ENCODE results near the gene HELZ.
"Not testable (repeated sequence)": the region's sequence is repeated elsewhere in the genome, so short reads cannot be mapped to it uniquely, and the experiment has no call there.

The HELZ gene

GRCh38 chr17:67180275-67180674, 64.7 kb downstream of the HELZ start:
- DNase-seq, result no peak

DNA sequence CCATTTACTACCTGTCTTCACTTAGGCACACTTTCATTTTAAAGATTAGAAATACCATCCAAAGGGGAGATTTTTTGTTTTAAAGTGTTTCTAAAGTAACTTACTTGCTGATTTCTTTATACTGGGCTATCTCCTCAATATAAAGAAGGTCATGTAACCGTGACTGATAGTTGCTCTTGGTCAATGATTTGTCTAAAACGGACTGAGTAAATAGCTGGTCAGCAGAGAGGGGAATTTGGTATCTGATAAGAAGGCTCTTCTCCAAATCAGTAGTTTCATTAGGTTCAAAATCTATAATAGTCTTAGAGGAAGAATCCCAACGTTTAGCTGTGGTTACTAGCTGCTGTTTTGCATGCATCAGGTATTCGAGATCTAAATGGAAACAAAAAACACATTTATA, 66.4 kb downstream of the HELZ start:
- no peak for DNase-seq

- DNase-seq, result no peak
Measured at GRCh38 chr17:67177732-67178131, 67.3 kb downstream of the HELZ start.

GRCh38 chr17:67174190-67174589, 70.8 kb downstream of the HELZ start:
- no peak for DNase-seq

GRCh38 chr17:67171560-67171959, 73.4 kb downstream of the HELZ start:
- DNase-seq, result no peak

DNA sequence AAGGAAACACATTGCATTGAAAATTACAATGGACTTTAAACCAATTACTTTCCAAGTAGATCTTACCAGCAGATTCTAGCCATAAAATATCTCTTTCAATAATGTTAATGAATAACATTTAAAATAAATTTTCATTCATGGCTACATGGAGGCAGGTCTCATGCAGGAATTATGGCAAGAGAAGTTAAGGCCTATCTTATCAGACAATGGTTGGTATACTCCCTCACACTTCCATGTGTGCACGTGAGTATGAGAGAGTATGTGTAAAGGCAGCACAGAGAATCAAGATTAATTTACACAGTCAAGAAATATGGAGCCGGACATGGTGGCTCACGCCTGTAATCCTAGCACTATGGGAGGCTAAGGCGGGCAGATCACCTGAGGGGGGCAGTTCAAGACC, 76.5 kb downstream of the HELZ start:
- DNase-seq, result no peak

DNA sequence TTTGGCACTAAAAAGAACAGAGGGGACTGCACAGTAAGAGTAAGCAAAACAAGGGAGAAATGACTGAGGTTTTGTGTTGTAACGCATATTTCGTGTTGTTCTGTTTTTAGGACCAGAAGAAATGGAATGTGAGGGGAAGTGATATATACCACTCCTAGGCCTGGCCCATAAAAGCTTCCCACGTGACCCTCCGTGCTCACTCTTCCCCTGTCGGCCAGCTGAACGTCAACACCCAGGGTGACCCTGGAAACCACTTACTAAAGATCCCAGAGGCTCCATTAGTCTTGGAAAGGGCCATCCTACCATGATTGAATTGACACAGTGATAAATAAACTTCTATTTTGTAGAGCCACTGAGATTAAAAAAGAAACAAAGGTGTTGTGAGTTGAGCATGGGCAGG, 79.8 kb downstream of the HELZ start:
- no peak for DNase-seq

- DNase-seq, result no peak
Measured at GRCh38 chr17:67164302-67164701, 80.7 kb downstream of the HELZ start.

DNA sequence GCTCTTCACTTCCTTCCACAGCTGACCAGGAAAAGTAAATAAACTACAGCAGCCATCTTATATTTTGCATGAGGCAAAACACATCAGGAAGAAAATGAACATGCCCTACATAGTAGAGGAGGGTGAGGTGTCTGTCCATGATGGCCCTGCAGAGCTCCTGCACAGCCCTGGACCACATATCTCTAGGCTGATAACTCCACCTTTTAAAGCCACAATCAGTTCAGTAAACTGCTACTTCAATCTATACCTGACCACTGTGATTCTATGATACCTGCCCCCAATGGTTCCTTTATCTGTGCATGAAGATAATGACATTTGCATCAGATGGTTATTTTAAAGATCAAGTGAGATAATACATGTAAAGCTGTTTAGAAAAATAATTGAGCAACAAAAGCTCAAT, 82.2 kb downstream of the HELZ start:
- DNase-seq, result no peak

DNA sequence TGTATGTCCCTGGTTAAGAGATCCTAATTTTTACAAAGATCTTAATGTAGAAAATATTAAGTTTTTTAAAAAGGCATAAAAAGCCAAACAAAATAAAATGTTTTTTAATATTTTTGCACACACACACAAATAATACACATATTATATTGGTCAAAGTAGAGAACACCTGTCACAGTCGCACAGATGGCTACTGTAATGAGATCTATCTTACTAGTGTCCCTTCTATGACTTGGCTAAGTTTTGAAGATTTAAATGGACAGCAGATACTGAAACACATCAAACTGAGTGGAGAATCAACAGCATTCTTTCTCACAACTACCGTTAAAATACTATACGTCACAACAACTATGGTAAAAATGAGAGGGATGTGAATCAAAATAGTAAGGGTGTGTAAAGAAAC, 83.4 kb downstream of the HELZ start:
- DNase-seq, result no peak

DNA sequence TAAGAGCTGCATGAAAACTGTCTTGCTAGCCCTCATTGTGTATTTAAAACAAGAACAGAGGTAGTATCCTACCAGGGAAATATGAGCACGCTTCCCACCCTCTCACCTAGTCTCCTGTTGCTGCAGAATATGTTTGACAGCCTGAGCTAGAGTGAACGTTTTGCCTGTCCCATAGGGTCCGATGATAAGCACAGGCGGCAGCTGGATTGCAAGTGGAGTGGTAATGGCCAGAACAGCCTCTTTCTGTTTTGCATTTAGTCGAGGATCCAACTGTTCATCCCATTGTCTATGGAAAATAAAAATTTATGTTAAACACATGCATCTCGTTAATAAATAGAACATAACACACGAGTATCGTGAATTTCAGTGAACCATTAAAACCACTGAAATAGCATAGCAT, 84.2 kb downstream of the HELZ start:
- DNase-seq, result no peak

- DNase-seq, result no peak
Measured at GRCh38 chr17:67157732-67158639, 87.0 kb downstream of the HELZ start.

DNA sequence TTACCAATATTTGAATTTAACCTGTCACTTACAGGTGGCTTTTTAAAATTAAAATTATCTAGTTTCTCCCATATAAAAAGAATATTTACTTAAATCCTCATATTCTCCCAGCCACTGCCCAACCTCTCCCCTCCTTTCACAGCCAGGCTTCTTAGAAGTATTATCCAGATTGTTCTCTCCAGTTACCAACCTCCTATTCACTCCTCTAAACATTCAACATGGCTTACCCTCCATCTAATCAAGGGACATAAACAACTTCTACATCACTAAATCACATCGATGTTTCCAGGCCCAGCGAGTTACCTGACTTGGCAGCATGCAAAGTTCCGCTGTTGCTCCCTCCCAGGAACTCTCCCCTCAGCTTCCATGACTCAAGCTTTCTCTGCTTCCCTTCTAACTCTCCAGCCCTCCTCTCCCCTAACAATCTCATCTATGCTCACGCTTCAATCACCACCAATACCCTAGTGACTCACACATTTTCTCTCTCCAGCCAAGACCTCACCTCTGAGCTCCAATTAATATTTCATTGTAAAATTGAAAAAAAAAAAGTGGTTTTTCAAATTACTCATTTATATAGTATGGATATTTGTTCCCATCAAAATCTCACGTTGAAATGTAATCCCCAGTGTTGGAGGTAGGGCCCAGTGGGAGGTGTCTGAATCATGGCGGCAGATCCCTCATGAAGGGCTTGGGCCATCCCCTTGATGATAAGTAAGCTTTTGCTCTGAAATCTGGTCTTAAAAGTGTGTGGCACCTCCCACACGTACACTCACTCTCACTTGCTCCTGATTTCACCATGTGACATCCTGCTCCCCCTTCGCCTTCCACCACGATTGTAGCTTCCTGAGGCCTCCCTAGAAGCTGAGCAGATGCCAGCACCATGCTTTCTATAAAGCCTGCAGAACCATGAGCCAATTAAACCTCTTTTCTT, 88.5 kb downstream of the HELZ start:
- DNase-seq, result no peak

GRCh38 chr17:67152824-67153223, 92.2 kb downstream of the HELZ start:
- DNase-seq, result no peak

GRCh38 chr17:67151717-67152116, 93.3 kb downstream of the HELZ start:
- no peak for DNase-seq

DNA sequence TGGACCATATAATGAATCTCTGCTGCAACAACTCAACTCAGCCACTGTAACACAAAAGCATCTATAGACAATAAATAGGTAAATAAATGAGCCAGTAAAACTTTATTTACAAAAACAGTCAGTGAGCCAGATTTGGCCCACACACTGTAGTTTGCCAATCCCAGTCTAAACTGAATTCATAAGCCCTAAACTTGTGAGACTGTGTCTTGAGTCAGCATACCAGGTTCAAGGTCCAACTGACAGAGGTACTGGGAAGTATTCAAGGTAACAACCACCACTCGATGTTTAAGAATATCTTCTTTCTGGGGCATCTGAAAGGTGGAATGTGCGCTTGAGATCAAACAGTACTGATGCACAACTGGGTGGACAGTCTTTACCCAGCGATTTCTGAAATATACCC, 94.2 kb downstream of the HELZ start:
- no peak for DNase-seq

DNA sequence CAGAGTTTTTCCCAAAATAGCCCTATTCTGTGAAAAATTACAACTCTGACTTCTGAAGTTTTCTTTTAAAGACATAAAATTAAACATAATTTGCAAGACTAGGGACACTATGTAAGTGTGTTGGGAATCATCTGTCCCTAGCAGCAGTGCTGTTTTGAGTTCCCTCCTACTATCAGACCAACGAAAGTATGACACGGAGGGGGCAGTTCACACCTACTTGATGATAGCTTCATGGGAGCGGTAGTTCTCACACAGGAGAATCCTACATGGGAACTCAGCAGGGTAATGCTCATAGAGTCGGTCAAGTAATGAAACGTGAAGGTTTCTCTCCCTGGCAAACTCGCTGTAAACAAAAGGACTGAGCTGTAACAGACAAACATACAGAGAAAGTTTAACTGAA, 96.6 kb downstream of the HELZ start:
- no peak for DNase-seq

DNA sequence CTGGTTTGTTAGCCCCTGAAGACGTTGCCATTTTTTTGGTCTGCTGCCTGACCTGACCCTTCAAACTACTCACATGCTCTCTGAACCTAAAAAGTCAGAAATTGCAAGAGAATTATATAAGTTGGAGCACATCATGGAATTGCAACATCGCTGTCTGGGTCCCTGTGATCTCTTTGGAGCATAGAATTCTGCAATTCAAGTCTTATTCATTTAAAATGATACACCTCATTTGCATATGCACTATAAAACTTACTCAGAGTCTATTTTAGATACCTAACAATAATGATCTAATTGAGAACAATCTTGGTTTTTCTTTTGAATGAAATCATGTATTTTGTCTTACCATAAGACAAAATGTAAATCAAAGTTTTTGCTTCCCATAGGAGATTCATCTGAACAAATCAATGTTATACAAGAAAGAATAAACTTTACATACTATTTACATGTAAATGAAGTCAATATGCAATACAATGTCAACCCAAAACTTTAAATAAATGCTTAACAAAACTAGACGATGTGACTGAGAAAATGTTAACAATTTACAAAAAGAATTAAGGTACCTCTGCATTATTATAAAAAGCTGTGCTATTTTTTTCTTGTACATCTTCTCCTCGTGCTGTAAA, 99.7 kb downstream of the HELZ start:
- no peak for DNase-seq

- DNase-seq, result no peak
Measured at GRCh38 chr17:67143318-67143717, 101.7 kb downstream of the HELZ start.

DNA sequence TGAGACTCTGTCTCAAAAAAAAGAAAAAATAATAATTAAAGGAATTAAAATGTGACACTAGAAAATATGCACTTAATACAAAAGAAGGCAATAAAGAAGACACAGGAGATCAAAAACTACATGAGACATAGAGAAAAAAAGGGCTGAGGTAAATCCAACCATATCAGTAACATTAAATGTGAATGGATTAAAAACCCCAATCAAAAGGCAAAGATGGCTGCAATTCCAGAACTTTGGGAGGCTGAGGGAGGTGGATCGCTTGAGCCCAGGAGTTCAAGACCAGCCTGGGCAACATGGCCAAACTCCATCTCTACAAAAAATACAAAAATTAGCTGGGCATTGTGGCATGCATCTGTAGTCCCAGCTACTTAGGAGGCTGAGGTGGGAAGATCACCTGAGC, 103.0 kb downstream of the HELZ start:
- not testable (repeated sequence) for DNase-seq

DNA sequence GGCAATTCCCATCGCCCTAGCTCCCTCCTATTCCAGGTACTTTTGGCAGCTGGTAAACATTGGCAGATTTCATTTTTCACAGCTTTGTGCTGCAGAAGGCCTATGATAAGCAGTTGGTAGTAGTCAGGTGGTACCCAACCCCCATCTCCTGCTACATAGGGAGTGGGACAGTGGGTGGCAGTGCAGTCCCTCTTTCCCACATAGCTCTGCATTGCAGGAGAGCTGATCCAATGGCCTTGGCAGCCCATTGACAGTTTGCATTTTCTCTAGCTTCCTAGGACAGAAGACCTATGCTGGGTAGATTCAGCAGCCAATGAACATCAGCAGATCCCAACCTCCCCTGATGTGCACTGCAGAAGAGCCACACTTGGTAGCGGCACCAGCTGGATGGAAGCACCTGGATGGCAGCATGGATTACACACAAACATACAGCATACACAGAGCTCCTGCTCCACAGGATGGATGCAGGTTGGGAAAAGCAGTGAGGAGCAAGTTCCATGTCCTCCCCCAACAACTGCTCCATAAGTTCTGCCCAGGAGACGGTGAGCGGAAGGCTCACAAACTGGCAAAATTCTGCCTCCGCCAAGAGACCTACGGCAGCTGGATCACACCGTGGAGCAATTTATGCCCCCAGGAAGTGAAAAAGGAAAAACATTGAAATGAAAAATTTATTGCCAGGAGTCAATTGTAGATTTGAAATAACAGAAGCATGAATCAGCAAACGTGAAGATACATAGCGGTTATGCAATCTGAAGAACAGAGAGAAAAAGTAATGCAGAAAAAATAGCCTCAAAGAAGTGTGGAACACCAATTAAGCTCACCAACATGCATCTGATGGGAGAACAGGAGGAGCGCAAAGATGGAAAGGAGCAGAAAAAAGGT, 105.0 kb downstream of the HELZ start:
- DNase-seq, result no peak

DNA sequence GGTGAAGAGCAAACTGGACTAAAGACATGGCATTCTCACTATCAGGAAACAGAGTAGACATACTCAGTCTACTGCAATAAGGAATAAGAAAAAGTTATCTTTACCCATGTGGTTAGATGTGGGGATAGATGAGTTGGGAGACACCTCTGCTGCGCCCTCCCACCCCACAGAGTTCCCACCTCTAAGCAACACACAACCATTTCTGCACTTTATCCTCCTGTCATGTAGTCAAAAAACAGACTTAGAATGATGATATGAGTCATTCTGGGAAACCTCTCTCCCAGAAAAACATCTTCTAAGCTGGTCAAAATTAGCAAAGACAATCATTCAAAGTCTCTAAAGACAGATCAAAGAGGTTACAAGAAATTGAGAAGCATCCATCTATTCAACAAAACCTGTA, 105.7 kb downstream of the HELZ start:
- no peak for DNase-seq
